Measurements from ENCODE around the gene INSIG1. TPM values are rescaled to one million over a fixed set of nuclear protein-coding genes. Genes with fewer than 3 reads are reported as not detected.

The INSIG1 gene
- total RNA-seq, 1 experiment from 2014 or later: 32.3 TPM

GRCh38 chr7:155337946-155338631, 40.4 kb downstream of the INSIG1 start (continued):
- TF ChIP-seq, protein P1, sequence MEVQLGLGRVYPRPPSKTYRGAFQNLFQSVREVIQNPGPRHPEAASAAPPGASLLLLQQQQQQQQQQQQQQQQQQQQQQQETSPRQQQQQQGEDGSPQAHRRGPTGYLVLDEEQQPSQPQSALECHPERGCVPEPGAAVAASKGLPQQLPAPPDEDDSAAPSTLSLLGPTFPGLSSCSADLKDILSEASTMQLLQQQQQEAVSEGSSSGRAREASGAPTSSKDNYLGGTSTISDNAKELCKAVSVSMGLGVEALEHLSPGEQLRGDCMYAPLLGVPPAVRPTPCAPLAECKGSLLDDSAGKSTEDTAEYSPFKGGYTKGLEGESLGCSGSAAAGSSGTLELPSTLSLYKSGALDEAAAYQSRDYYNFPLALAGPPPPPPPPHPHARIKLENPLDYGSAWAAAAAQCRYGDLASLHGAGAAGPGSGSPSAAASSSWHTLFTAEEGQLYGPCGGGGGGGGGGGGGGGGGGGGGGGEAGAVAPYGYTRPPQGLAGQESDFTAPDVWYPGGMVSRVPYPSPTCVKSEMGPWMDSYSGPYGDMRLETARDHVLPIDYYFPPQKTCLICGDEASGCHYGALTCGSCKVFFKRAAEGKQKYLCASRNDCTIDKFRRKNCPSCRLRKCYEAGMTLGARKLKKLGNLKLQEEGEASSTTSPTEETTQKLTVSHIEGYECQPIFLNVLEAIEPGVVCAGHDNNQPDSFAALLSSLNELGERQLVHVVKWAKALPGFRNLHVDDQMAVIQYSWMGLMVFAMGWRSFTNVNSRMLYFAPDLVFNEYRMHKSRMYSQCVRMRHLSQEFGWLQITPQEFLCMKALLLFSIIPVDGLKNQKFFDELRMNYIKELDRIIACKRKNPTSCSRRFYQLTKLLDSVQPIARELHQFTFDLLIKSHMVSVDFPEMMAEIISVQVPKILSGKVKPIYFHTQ (CRISPR knock-in tag; IDR thresholded peaks at IDR 0.05): no peak
- TF ChIP-seq FOXK1 (CRISPR knock-in tag; IDR thresholded peaks at IDR 0.05): no peak
- TF ChIP-seq OVOL2 (CRISPR knock-in tag; IDR thresholded peaks at IDR 0.05; ENCODE audit: borderline replicate concordance): no peak

GRCh38 chr7:155338632-155339320, 41.1 kb downstream of the INSIG1 start:
- no peaks in the 10 kb centered on the region for H3K4me1 Mint-ChIP-seq
- H3K4me3 Mint-ChIP-seq: no peak overlapping the region
- TF ChIP-seq NR1H2 (CRISPR knock-in tag; IDR thresholded peaks at IDR 0.05) (no peak), FOXK1 (CRISPR knock-in tag; IDR thresholded peaks at IDR 0.05) (no peak), PRDM15 (CRISPR knock-in tag; IDR thresholded peaks at IDR 0.05) (no peak), ZNF396 (CRISPR knock-in tag; IDR thresholded peaks at IDR 0.05; ENCODE audit: borderline replicate concordance) (no peak), RORB (CRISPR knock-in tag; IDR thresholded peaks at IDR 0.05) (no peak), E2F1 (CRISPR knock-in tag; IDR thresholded peaks at IDR 0.05) (no peak)
- TF ChIP-seq, protein P2, sequence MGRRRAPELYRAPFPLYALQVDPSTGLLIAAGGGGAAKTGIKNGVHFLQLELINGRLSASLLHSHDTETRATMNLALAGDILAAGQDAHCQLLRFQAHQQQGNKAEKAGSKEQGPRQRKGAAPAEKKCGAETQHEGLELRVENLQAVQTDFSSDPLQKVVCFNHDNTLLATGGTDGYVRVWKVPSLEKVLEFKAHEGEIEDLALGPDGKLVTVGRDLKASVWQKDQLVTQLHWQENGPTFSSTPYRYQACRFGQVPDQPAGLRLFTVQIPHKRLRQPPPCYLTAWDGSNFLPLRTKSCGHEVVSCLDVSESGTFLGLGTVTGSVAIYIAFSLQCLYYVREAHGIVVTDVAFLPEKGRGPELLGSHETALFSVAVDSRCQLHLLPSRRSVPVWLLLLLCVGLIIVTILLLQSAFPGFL (CRISPR knock-in tag; IDR thresholded peaks at IDR 0.05; ENCODE audit: borderline replicate concordance): no peak
- TF ChIP-seq, protein P3, sequence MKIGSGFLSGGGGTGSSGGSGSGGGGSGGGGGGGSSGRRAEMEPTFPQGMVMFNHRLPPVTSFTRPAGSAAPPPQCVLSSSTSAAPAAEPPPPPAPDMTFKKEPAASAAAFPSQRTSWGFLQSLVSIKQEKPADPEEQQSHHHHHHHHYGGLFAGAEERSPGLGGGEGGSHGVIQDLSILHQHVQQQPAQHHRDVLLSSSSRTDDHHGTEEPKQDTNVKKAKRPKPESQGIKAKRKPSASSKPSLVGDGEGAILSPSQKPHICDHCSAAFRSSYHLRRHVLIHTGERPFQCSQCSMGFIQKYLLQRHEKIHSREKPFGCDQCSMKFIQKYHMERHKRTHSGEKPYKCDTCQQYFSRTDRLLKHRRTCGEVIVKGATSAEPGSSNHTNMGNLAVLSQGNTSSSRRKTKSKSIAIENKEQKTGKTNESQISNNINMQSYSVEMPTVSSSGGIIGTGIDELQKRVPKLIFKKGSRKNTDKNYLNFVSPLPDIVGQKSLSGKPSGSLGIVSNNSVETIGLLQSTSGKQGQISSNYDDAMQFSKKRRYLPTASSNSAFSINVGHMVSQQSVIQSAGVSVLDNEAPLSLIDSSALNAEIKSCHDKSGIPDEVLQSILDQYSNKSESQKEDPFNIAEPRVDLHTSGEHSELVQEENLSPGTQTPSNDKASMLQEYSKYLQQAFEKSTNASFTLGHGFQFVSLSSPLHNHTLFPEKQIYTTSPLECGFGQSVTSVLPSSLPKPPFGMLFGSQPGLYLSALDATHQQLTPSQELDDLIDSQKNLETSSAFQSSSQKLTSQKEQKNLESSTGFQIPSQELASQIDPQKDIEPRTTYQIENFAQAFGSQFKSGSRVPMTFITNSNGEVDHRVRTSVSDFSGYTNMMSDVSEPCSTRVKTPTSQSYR (CRISPR knock-in tag; IDR thresholded peaks at IDR 0.05): no peak
- no peak overlapping the region for H3K27ac Mint-ChIP-seq
- ChIA-PET CTCF (no interaction called here), POLR2A (no interaction called here)
- H3K36me3 Mint-ChIP-seq: no peaks in the 10 kb centered on the region
- peaks cover 7% of the 10 kb centered on the region; the same call in 1 of the 2 replicates for H3K9me3 Mint-ChIP-seq
- no peaks in the 10 kb centered on the region for H3K27me3 Mint-ChIP-seq (ENCODE audit: low read depth)
- no peak for ATAC-seq
- DNase-seq (ENCODE audit: low spot score): no peak

All from WTC11 (cell line).